Measurements from ENCODE around the gene MLKL. TPM values are rescaled to one million over a fixed set of nuclear protein-coding genes. Genes with fewer than 3 reads are reported as not detected.

Gene MLKL
- total and polyA plus RNA-seq, 2 of the 13 experiments (the other 11 are each of a cell fraction or from before 2014, with no cell fraction given): 6.4 to 10.7 TPM

DNA sequence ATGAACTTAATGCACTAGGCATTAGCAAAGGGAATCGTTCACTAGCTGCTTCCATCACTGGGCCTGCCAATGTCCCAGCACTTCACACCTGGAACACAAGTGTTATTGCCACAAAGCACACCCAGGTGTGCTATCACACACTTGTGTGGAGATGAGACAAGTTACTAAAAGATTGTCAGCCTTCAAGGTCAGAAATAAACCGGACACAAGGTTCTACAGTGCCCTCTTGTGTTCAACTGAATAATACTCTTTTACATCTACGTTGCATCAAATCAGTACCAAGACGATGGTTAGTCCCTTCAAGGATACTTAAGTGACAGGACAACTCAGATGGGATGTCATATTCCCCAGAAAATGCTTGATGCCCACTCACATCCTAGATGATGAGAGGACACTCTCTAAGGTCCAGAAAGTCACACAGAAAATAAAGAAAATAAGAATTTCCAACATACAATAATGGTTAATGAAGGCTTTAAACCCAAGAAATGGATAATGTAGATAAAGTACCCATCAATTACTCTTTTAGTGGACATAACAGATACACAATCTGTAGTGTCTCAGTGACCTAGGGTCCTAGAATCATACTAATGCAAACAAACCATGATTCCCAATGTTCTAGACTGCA, 77.3 kb downstream of the MLKL start (continued):
- TF ChIP-seq, protein P1, sequence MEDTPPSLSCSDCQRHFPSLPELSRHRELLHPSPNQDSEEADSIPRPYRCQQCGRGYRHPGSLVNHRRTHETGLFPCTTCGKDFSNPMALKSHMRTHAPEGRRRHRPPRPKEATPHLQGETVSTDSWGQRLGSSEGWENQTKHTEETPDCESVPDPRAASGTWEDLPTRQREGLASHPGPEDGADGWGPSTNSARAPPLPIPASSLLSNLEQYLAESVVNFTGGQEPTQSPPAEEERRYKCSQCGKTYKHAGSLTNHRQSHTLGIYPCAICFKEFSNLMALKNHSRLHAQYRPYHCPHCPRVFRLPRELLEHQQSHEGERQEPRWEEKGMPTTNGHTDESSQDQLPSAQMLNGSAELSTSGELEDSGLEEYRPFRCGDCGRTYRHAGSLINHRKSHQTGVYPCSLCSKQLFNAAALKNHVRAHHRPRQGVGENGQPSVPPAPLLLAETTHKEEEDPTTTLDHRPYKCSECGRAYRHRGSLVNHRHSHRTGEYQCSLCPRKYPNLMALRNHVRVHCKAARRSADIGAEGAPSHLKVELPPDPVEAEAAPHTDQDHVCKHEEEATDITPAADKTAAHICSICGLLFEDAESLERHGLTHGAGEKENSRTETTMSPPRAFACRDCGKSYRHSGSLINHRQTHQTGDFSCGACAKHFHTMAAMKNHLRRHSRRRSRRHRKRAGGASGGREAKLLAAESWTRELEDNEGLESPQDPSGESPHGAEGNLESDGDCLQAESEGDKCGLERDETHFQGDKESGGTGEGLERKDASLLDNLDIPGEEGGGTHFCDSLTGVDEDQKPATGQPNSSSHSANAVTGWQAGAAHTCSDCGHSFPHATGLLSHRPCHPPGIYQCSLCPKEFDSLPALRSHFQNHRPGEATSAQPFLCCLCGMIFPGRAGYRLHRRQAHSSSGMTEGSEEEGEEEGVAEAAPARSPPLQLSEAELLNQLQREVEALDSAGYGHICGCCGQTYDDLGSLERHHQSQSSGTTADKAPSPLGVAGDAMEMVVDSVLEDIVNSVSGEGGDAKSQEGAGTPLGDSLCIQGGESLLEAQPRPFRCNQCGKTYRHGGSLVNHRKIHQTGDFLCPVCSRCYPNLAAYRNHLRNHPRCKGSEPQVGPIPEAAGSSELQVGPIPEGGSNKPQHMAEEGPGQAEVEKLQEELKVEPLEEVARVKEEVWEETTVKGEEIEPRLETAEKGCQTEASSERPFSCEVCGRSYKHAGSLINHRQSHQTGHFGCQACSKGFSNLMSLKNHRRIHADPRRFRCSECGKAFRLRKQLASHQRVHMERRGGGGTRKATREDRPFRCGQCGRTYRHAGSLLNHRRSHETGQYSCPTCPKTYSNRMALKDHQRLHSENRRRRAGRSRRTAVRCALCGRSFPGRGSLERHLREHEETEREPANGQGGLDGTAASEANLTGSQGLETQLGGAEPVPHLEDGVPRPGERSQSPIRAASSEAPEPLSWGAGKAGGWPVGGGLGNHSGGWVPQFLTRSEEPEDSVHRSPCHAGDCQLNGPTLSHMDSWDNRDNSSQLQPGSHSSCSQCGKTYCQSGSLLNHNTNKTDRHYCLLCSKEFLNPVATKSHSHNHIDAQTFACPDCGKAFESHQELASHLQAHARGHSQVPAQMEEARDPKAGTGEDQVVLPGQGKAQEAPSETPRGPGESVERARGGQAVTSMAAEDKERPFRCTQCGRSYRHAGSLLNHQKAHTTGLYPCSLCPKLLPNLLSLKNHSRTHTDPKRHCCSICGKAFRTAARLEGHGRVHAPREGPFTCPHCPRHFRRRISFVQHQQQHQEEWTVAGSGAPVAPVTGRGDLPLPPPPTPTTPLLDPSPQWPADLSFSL (CRISPR knock-in tag; IDR thresholded peaks at IDR 0.05): 0 out of 2 replicates have a peak, but pooled peaks have one; percentile 52
- TF ChIP-seq ZFP41 (CRISPR knock-in tag; IDR thresholded peaks at IDR 0.05; ENCODE audit: borderline replicate concordance): no peak
- TF ChIP-seq, protein P2, sequence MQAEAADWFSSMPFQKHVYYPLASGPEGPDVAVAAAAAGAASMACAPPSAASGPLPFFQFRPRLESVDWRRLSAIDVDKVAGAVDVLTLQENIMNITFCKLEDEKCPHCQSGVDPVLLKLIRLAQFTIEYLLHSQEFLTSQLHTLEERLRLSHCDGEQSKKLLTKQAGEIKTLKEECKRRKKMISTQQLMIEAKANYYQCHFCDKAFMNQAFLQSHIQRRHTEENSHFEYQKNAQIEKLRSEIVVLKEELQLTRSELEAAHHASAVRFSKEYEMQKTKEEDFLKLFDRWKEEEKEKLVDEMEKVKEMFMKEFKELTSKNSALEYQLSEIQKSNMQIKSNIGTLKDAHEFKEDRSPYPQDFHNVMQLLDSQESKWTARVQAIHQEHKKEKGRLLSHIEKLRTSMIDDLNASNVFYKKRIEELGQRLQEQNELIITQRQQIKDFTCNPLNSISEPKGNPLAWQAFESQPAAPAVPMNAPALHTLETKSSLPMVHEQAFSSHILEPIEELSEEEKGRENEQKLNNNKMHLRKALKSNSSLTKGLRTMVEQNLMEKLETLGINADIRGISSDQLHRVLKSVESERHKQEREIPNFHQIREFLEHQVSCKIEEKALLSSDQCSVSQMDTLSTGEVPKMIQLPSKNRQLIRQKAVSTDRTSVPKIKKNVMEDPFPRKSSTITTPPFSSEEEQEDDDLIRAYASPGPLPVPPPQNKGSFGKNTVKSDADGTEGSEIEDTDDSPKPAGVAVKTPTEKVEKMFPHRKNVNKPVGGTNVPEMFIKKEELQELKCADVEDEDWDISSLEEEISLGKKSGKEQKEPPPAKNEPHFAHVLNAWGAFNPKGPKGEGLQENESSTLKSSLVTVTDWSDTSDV (CRISPR knock-in tag; IDR thresholded peaks at IDR 0.05): no peak
- no peak for TF ChIP-seq CEBPB (IDR thresholded peaks at IDR 0.05; ENCODE audit: borderline replicate concordance, low read depth, low read length)
- TF ChIP-seq NR2C2 (CRISPR knock-in tag; IDR thresholded peaks at IDR 0.05; ENCODE audit: borderline replicate concordance): 0 out of 2 replicates have a peak, but pooled peaks have one; percentile 24
- TF ChIP-seq PHF8 (CRISPR knock-in tag; IDR thresholded peaks at IDR 0.05): no peak
- peak; percentile 63; the same call in 1 of the 2 replicates for TF ChIP-seq SMC3 (IDR thresholded peaks at IDR 0.05; ENCODE audit: low read length)
- TF ChIP-seq RNF2 (conservative IDR thresholded peaks at IDR 0.05; ENCODE audit: low read depth): no peak

Measured in HepG2 (cell line).